ENCODE data around the gene TPRG1.

TPRG1 gene

DNA sequence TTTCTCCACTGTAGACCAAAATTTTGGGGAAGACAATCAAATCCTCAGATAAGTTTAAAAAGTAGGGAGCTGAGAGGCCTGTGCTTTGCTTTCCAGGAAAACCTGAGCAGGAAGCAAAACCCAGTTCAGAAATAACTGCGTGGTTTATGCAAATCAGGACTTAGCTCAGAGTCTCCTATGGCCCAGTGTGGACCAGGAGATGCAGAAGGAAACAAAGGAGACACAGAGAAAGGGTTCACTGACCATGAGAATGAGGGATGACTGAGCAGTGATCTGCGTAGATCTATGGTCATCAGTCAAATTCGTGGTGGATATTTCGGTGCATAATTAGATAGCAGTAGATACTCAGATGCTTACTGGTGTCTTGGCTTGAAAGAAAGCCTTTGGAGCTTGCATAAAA is 196.6 kb downstream of the TPRG1 start:
- H3K4me3 ChIP-seq (ENCODE audit: low read length) = no peak overlapping the region
- no peak for DNase-seq (ENCODE audit: low read depth, low spot score)

DNA sequence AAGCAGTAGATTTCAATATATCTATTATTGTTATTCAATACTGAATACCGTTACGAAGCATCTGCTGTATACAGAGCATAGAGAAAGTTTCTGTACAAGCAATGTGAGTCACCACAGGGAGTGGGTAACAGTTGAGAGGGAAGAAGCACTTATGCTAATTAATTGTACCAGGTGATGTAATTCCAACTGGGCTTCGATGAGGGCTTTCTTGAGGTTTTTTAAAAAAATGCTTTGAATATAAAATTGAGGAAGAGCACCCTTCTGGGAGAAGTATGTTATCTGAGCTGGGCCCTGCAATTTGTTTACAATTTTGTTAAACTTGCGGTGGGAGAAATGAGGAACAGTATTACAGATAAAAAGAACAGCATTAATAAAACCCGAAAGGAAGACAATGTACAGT is 197.9 kb downstream of the TPRG1 start:
- no peak for DNase-seq (ENCODE audit: low read depth, low spot score)
- H3K4me3 ChIP-seq (ENCODE audit: low read length) = no peak overlapping the region

DNA sequence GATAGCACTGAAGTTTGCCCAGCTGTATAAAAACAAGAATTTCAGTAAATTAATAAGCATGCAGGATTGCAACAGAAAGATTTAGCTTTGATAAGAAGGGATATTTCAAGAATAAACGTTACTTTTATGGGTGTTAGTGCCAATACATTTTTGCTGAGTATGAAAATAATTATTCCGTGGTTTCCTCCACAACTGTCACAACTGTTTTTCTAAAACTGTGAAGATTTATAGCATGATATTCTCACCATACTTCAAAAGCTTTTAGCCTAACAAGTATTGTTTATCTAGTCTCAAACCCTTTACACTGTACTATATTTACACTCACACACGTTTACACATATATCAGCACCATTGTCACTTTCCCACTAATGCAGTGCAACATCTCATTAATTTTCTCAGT is 200.5 kb downstream of the TPRG1 start:
- no peak for DNase-seq (ENCODE audit: low read depth, low spot score)
- no peak overlapping the region for H3K4me3 ChIP-seq (ENCODE audit: low read length)
